ENCODE measurements around the gene RASGRP3.

The RASGRP3 gene

DNA sequence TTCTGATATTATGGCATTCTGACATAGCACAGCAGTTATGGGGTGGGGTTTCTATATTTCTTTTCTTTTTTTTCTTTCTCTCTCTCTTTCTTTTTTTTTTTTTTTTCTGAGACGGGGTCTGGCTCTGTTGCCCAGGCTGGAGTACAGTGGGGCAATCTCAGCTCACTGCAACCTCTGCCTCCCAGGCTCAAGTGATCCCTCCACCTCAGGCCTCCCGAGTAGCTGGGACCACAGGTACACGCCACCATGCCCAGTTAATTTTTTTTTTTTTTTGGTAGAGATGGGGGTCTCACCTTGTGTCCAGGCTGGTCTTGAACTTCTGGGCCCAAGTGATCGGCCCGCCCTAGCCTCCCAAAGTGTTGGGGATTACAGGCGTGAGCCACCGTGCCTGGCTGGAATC, 130.2 kb downstream of the RASGRP3 start:
- H3K9ac ChIP-seq (ENCODE audit: low read depth, low read length): no peak overlapping the region
- peaks cover 36% of the 10 kb centered on the region for H3K4me1 ChIP-seq (ENCODE audit: insufficient read depth, low read length)
- H3K9me3 ChIP-seq (ENCODE audit: control insufficient read depth, insufficient read depth, low read length): peaks cover 14% of the 10 kb centered on the region
- peaks cover 3% of the 10 kb centered on the region; the same call in 1 of the 2 replicates for H3K36me3 ChIP-seq (ENCODE audit: insufficient read depth, low read length)

DNA sequence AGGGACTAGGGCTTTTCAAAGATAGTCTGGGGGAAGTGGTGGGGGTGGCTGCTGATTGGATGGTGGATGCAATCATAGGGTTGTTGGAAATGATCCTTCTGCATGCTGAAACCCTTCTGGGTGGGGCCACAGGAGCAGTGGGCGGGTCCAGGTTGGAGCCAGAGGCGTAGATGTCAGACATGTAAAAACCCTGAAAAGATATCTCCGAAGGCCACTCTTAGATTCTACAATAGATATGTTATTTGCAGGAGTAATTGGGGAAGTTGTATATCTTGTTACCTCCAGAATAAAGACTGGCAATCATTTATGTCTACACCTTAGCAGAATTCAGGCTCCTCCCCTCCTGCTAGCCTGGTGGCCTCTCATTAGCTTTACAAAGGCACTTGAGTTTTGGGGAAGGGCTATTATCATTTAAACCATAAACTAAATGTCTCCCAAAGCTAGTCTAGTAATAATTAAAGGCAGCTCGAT, 130.8 kb downstream of the RASGRP3 start:
- no peak overlapping the region for H3K9ac ChIP-seq (ENCODE audit: low read depth, low read length)
- H3K9me3 ChIP-seq (ENCODE audit: control insufficient read depth, insufficient read depth, low read length): peaks cover 14% of the 10 kb centered on the region
- H3K4me1 ChIP-seq (ENCODE audit: insufficient read depth, low read length): peaks cover 34% of the 10 kb centered on the region
- peaks cover 3% of the 10 kb centered on the region; the same call in 1 of the 2 replicates for H3K36me3 ChIP-seq (ENCODE audit: insufficient read depth, low read length)

DNA sequence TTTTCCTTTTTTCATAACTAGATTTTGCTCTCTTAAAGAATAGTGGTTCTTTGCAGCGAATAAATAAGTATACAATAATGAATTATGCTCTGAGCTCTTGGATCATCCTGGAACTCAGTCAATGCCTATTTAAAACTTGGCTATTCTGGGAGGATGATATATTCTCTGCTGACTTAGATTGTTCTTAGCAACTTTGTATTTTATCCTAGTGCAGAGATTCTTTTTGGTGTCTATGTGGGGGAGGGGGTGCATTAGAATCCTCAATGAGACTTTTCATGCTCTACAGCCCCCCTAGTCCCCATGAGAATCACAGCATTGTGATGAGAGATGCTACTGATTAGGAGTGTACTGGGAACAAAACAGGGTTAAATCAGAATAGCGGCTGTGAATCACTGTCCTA, 131.5 kb downstream of the RASGRP3 start:
- Histone ChIP-seq H3K9me3 (ENCODE audit: control insufficient read depth, insufficient read depth, low read length) (peaks cover 14% of the 10 kb centered on the region), H3K9ac (ENCODE audit: low read depth, low read length) (no peak overlapping the region), H3K4me1 (ENCODE audit: insufficient read depth, low read length) (peaks cover 33% of the 10 kb centered on the region), H3K36me3 (ENCODE audit: insufficient read depth, low read length) (peaks cover 3% of the 10 kb centered on the region; the same call in 1 of the 2 replicates)

DNA sequence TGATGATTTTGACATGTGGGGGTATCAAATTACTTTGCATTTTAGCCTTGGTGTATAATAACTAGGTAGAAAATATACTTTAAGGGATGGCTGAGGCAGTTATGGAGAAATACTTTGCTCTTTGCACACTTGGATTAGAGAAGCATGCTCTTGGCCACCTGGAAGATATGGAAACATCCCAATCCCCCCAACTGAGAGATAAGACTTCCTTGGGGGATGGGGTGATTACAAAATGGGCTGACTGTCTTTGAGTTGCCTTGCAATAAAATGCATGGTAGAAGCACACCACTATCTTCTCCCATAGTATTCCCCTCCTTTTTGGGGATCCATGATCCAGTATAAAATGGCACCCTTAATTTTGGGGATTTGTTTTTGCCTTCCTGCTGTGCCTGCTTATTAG, 137.7 kb downstream of the RASGRP3 start:
- H3K4me1 ChIP-seq (ENCODE audit: insufficient read depth, low read length): peaks cover 4% of the 10 kb centered on the region; the same call in 1 of the 2 replicates
- H3K9me3 ChIP-seq (ENCODE audit: control insufficient read depth, insufficient read depth, low read length): peaks cover 19% of the 10 kb centered on the region
- no peak overlapping the region for H3K9ac ChIP-seq (ENCODE audit: low read depth, low read length)
- peaks cover 1% of the 10 kb centered on the region for H3K36me3 ChIP-seq (ENCODE audit: insufficient read depth, low read length)
